ENCODE results near the gene SPATA2.
"Not testable (repeated sequence)": the region's sequence is repeated elsewhere in the genome, so short reads cannot be mapped to it uniquely, and the experiment has no call there.

Gene SPATA2

DNA sequence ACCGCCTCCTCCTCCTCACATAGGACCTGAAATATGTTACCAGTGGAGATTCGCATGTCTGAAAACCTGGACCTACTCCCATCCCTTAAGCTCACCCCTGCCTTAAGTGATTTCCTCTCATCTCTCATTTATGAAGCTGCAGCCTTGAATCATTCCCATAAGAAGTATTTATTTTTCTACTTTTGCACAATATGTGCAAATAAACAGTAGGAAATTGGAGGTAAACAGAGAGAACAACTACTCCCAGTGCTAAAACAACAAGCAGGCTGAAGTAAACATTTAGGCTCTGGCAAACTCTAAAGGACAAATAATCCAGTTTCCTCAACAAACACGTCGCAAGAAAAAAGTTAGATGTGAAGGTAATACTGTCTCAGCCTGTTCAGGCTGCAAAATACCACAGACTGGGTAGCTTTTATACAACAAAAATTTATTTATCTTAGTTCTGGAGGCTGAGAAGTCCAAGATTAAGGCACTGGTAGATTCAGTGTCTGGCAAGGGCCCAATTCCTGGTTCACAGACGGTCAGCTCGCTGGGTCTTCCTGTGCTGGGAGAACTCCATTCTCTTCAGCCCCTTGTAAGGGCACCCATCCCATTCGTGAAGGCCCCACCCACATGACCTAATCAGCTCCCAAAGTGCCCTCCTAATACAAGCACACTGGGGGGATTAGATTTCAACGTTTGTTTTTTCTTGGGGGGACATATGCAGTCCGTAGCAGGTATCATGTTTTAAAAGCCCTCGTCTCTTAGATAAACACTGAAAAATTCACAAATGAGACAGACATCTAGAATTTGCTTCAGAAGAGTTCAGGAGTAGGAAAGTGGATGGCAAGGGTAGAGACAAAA is 15.6 kb downstream of the SPATA2 start:
- no peak for DNase-seq

GRCh38 chr20:49896204-49896603 is 19.1 kb downstream of the SPATA2 start:
- DNase-seq = no peak

- not testable (repeated sequence) for DNase-seq
These were observed 19.7 kb downstream of the SPATA2 start for GRCh38 chr20:49895474-49896093.

GRCh38 chr20:49894073-49894470 is 21.3 kb downstream of the SPATA2 start:
- DNase-seq = no peak

DNA sequence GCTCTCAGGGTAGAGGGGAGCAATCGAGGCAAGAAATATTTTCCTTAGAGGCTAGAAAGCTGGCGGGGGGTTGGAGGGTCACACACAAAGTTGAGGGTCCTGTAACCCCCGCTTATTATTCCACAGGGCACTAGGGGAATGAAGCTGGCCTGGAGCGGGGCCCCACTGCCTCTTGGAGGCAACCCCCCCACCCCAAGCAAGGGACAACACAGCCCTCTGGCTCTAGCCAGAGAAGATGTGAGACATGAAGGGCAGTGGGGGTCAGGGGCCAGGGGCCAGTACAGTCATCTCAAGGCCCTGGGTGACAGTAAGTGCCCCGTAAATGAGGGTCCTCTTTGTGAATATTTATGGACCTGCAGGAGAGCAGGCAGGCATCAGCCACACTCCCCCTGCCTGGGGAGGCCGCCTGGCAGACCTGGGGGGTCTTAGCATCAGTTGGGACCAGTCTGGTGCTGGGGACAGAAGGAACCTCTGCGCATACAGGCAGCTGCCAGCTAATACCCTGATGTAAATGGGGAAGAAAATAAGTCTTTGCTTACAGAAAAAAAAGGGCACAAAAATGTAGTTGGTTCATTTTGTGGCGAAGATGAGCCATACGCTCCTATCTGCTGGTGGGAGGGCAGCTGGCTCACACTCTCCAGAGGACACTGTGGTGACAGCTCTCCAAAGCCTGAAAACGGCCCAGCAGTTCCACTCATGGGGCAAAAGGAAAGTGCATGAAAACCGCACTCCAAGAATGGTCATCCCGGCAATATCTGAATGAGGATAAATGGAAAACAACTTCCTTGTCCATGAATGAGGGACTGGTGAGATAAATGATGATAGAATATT is 21.9 kb downstream of the SPATA2 start:
- no peak for DNase-seq

DNA sequence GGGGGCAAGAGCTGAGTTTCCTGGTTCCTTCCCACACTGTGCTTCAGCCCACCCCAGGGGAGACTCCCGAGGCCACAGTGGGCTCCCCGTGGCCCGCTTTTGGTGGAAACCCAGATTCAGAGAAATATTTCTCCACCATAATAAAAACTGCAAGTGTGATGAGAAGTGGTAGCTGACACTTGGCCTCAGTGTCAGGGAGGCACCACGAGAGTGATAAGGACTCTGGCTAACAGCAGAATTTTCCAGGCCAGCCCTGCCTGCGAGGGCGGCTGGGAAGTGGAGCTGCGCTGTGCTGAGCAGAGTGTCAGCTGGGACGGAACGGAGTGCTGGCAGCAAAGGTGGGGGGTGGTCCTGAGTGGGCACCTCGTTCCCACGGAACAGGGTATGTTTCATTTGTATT is 22.5 kb downstream of the SPATA2 start:
- DNase-seq = no peak

DNA sequence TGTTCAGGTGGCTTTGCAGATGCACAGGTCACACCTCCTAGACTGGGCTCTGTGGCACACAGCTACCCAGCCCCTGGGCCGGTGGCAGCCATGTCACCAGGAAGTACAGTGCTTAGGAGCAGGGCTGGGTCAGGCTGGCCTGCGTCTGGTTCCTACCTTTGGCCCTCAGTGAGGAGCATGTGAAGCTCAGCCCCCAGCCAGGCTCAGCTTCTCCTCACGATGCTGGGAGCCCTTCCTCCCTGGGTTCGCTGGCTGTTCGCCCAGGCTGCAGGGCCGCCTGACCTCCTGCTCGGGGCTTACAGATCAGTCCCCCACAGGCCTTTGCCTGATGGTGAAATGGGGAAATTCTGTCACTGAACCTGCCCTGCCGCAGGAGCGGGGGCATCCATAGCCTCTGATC is 23.1 kb downstream of the SPATA2 start:
- DNase-seq = no peak

GRCh38 chr20:49891476-49892110 is 23.7 kb downstream of the SPATA2 start:
- no peak for DNase-seq

- DNase-seq = no peak
These were observed 24.6 kb downstream of the SPATA2 start for GRCh38 chr20:49890471-49891361.

DNA sequence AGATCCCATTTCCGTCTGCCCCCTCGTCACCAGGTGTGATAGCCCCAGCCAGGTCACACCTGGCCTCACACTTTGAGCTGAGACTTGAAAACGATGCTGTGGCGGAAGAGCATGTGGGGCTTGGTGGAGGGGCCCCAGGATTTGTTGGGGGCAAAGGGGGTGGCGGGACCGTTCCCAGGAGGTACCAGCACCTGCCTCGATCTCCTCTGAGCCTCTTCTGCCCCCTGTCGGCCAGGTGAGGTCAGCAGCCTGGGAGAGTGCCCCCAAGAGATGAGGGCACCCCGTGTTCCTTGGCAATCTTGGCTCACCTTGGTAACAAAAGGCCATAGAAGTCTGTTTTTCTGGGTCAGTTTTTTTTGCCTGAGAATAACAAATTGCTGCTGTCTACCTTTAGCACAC is 25.4 kb downstream of the SPATA2 start:
- DNase-seq = no peak

DNA sequence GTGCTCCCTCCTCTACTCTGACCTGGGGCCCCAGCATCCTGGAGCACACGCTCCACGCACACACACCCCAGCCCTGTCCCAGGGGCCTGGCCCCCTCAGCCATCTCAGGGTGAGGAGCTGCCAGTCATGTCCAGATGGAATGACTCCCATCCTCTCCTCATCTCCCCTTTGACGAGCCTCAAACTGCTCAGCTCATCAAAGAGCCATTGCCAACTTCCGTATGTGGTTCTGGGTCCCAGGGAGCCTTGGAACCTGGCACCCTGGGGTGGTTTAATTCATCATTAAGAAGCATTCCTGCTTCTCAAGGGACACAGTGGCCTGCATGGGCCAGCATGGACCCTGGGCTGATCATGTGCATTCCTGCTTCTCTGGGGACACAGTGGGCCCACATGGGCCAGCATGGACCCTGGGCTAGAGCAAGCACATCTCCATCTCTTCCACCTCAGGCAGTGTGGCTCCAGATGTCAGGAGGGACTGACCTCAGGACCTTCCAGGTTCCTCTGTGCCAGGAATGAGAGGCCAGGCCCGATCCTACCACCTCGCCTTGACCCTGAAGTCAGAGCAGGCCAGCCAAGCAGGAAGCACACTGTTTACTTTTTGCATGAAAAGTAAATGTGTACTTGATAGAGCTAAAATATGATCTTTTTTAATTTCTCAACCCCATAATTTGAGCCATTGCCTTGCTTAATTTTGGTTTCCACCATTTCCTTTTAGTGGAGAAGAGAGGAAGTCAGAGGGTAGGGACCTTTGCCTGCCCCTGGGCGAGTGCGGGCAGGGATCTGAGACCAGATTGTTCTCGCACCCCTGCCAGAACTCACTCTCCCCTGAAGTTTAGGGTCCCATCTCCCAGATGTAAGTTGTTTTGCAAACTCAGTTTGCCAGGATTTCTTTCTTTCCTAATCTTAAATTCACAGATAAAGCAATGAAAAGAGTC is 26.1 kb downstream of the SPATA2 start:
- no peak for DNase-seq

GRCh38 chr20:49888212-49889000 is 26.9 kb downstream of the SPATA2 start:
- peak; percentile 38 to 80 for DNase-seq

GRCh38 chr20:49887251-49888211 is 27.8 kb downstream of the SPATA2 start:
- DNase-seq = no peak

DNA sequence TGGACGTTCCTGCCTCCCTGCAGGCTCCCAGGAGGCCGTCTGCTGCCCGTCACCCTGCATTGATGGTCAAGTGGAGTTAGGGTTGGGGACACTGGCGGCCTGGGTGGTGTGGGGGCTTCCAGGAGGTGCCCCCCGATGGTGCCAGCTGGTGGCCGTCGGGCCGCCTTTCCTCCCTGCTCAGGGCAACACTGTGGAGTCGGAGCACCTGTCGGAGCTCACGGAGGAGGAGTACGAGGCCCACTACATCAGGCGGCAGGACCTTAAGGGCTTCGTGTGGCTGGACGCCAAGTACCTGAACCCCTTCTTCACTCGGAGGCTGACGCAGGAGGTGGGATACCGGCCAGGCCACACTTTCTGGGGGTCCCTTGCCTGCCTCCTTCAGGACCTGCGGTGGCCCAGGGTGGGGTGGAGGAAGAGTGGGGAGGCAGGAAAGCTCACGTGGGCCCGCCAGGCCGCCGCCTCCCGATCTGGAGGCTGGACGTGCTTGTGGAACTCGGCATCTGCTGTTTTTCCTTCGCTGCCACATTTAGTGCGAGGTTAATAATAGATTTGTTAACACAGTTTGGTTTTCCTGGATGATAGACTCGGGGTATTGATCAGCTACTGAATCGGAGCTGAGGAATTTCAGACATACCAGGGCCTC is 28.6 kb downstream of the SPATA2 start:
- peak in 1 of 2 experiments; percentile 8 for DNase-seq

GRCh38 chr20:49885558-49886332 is 29.6 kb downstream of the SPATA2 start:
- DNase-seq = no peak

DNA sequence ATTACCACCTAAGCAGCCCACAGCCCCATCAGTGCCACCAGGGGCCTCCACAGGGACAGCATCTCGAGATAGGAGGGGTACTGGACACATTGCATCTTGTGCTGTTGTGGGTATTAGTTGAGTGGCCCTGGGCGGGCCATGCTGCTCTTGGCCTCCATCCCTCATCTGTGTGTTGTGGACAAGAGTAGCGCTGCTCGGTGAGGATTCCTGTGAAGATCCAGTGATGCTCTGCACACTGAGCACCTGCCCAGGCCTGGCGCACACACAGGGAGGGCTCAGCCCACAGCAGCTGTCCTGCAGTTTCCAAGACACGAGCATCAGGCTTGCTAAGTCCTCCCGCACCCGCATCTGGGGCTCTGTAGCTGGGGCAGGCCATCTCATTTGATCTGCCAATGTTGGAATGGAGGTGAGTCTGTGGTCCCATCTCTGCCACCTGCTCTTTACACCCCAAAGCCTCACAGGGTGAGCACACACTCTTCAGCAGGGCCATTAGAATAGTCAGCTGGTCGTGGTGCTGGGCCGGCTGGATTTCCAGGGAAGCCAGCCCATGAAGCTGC is 32.0 kb downstream of the SPATA2 start:
- no peak for DNase-seq

Measured in cerebellar nuclear complex (tissue), 1 donor.